Measurements from ENCODE around the gene CUEDC1.

CUEDC1 gene

GRCh38 chr17:57811638-57812280 is 143.5 kb downstream of the CUEDC1 start:
- no peak for TF ChIP-seq JUND (IDR thresholded peaks at IDR 0.05; ENCODE audit: low read depth)
- peak in 1 of 2 experiments; percentile 28 for DNase-seq (ENCODE audit: low read depth in 1 of 2, low spot score in 1 of 2)
- in situ Hi-C loops (cut with HindIII; ENCODE audit: low pct_unique_long_range_greater_than_20kb, low sequenced_read_pairs), result no loop called here
